Erythroblast (primary cell): ENCODE data around the gene OR13H1.

ENCODE experiments used
- GATA1 ChIP-seq: IDR thresholded peaks from 2 replicates; pipeline ENCODE4 v1.6.1; 2011; ENCODE audit warnings: low read depth, mild to moderate bottlenecking, control low read depth, low read length, moderate library complexity
- POLR2A ChIP-seq: IDR thresholded peaks from 2 replicates; pipeline ENCODE4 v1.6.1; 2011; ENCODE audit warnings: mild to moderate bottlenecking, low read length

DNA sequence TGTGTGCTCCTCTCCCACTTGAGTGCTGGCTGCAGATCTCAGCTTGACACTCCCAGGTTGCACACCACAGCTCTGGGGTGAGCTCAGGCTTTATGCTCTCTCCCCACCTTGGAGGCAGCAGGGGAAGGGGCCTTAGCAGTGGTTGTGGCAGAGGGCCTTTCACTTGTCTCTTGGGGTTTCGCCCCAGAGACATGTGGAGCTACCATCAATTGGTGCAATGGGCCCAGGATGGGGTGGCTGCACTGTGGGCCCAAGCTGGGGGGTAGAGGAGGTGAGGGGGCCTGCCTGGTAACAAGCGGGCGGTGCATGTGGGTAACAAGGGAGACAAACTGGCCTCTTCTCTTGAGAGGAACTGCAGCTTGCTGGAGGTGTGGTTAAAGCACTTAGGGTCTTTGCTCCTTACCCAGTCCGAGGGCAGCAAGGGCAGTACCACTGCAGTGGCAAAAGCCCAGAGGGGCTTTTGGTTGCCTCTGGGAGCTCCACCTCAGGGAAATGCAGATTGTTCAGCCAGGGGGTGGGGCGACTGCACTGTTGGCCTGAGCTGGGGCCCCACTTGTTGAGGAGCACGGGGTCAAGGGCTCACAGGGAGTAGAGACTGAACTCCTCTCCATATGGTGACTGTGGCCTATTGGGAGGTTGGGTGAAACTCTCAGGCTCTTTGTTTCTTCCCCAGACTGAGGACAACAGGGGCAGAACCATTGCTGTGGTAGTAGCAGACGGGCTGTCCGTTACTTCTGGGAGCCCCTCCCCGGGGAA lies 30.5 kb upstream of the OR13H1 start:
- TF ChIP-seq POLR2A = no peak
- TF ChIP-seq GATA1 = no peak
